Neural progenitor cell (in vitro differentiated cells): Measurements from ENCODE around the gene CKLF. TPM values are rescaled to one million over a fixed set of nuclear protein-coding genes. Genes with fewer than 3 reads are reported as not detected.

Experiments used
- DNase-seq: peaks from one replicate; pipeline ENCODE4 v3.0.0-alpha.2; 2016; ENCODE audit warnings: low spot score
- H2AFZ ChIP-seq: fragments of 200-600 bp; sonication (generic); replicated peaks from 2 replicates; pipeline ENCODE4 v1.6.1; 2016; ENCODE audit warnings: antibody characterized with exemption
- H3F3A ChIP-seq: fragments of 200-600 bp; sonication (generic); 2 replicates; pipeline ENCODE4 v1.6.1; 2016; ENCODE audit warnings: antibody characterized with exemption, low read depth
- H3K27ac ChIP-seq: fragments of 200-600 bp; sonication (generic); 2 replicates; pipeline ENCODE4 v1.5.1; 2016; ENCODE audit warnings: mild to moderate bottlenecking
- H3K27me3 ChIP-seq: fragments of 200-600 bp; sonication (generic); 2 replicates; pipeline ENCODE4 v1.6.1; 2016; ENCODE audit warnings: mild to moderate bottlenecking, moderate library complexity
- H3K36me3 ChIP-seq: fragments of 200-600 bp; sonication (generic); 2 replicates; pipeline ENCODE4 v1.5.1; 2016
- H3K4me1 ChIP-seq: fragments of 200-600 bp; sonication (generic); 2 replicates; pipeline ENCODE4 v1.6.1; 2016; ENCODE audit warnings: mixed run types
- H3K4me2 ChIP-seq: fragments of 200-600 bp; sonication (generic); 2 replicates; pipeline ENCODE4 v1.6.1; 2016
- H3K4me3 ChIP-seq: fragments of 200-600 bp; sonication (generic); 2 replicates; pipeline ENCODE4 v1.5.1; 2016
- H3K79me2 ChIP-seq: fragments of 200-600 bp; sonication (generic); 2 replicates; pipeline ENCODE4 v1.6.1; 2016; ENCODE audit warnings: low read depth
- H3K9ac ChIP-seq: fragments of 200-600 bp; sonication (generic); 2 replicates; pipeline ENCODE4 v1.6.1; 2016
- H3K9me3 ChIP-seq: fragments of 200-600 bp; sonication (generic); 2 replicates; pipeline ENCODE4 v1.5.1; 2016; ENCODE audit warnings: low read depth
- H4K20me1 ChIP-seq: fragments of 200-600 bp; sonication (generic); 2 replicates; pipeline ENCODE4 v1.6.1; 2016; ENCODE audit warnings: low read depth
- H3K27ac Mint-ChIP-seq: 3 replicates; pipeline ENCODE4 v1.8.0; 2021; ENCODE audit warnings: mixed read lengths
- H3K27me3 Mint-ChIP-seq: 2 replicates; pipeline ENCODE4 v1.8.0; 2022; ENCODE audit warnings: low read depth, mild to moderate bottlenecking, inconsistent platforms, moderate library complexity, mixed read lengths; ENCODE audit not compliant: insufficient read depth
- H3K36me3 Mint-ChIP-seq: 3 replicates; pipeline ENCODE4 v1.8.0; 2021; ENCODE audit warnings: mixed read lengths
- H3K4me1 Mint-ChIP-seq: 3 replicates; pipeline ENCODE4 v1.8.0; 2021; ENCODE audit warnings: mixed read lengths
- H3K4me3 Mint-ChIP-seq: 3 replicates; pipeline ENCODE4 v1.8.0; 2021; ENCODE audit warnings: mild to moderate bottlenecking, moderate library complexity, mixed read lengths
- H3K9me3 Mint-ChIP-seq: 3 replicates; pipeline ENCODE4 v1.8.0; 2020; ENCODE audit warnings: mixed read lengths
- CTCF ChIP-seq: fragments of 200-600 bp; sonication (generic); IDR thresholded peaks from 2 replicates; pipeline ENCODE4 v1.5.1; 2017; ENCODE audit warnings: antibody characterized with exemption, mild to moderate bottlenecking
- EZH2 ChIP-seq: fragments of 200-600 bp; sonication (generic); IDR thresholded peaks from 2 replicates; pipeline ENCODE4 v1.6.1; 2017; ENCODE audit warnings: antibody characterized with exemption, mild to moderate bottlenecking, moderate library complexity
- EZH2phosphoT487 ChIP-seq: fragments of 200-600 bp; sonication (generic); IDR thresholded peaks from 2 replicates; pipeline ENCODE4 v1.6.1; 2017; ENCODE audit warnings: antibody characterized with exemption
- total RNA-seq: library from RNA; depleted of rRNA; stranded (reverse); fragments of >200 nt; gene quantifications from 2 replicates; pipeline ENCODE4 v1.2.3, GENCODE V29; 2015; ENCODE audit warnings: low replicate concordance

CKLF gene
- total RNA-seq, result 33.3 and 38.6 TPM in 2 replicates

GRCh38 chr16:66552286-66553177 lies at the start of gene CKLF:
Gene CKLF (plus strand): TSS chr16:66552576. CDS start chr16:66552716, 140 bp downstream.
- H2AFZ ChIP-seq, result peak within 1 kb of the TSS; percentile 99
- H3K79me2 ChIP-seq, result peaks cover 12% of the 10 kb centered on the region
- peak within 1 kb of the TSS; percentile 41 for H3K4me3 ChIP-seq
- H3K4me1 ChIP-seq, result peaks cover 15% of the 10 kb centered on the region
- TF ChIP-seq EZH2phosphoT487 (no peak), CTCF (no peak), EZH2 (no peak)
- Mint-ChIP-seq H3K4me1 (peaks cover 33% of the 10 kb centered on the region), H3K27me3 (peaks cover 12% of the 10 kb centered on the region), H3K4me3 (peak within 1 kb of the TSS; percentile 82), H3K9me3 (peaks cover 5% of the 10 kb centered on the region), H3K36me3 (peaks cover 18% of the 10 kb centered on the region), H3K27ac (peak within 1 kb of the TSS; percentile 78)
- H4K20me1 ChIP-seq, result no peaks in the 10 kb centered on the region
- no peak within 1 kb of the TSS for H3K27ac ChIP-seq
- peaks cover 29% of the 10 kb centered on the region for H3F3A ChIP-seq
- no peaks in the 10 kb centered on the region for H3K36me3 ChIP-seq
- H3K27me3 ChIP-seq, result peaks cover 13% of the 10 kb centered on the region
- H3K4me2 ChIP-seq, result peak within 1 kb of the TSS; percentile 79
- no peaks in the 10 kb centered on the region for H3K9me3 ChIP-seq
- H3K9ac ChIP-seq, result no peak within 1 kb of the TSS
- DNase-seq, result peak; percentile 91

- TF ChIP-seq EZH2phosphoT487 (no peak), CTCF (no peak), EZH2 (no peak)
- peaks cover 3% of the 10 kb centered on the region for H3K4me1 Mint-ChIP-seq
- Histone ChIP-seq H3K4me3 (no peak overlapping the region), H3K4me2 (no peak overlapping the region), H4K20me1 (no peaks in the 10 kb centered on the region), H3K4me1 (no peaks in the 10 kb centered on the region), H3K27ac (no peak overlapping the region), H2AFZ (no peak overlapping the region), H3K9me3 (no peaks in the 10 kb centered on the region), H3F3A (no peaks in the 10 kb centered on the region), H3K27me3 (no peaks in the 10 kb centered on the region), H3K79me2 (no peaks in the 10 kb centered on the region), H3K9ac (no peak overlapping the region), H3K36me3 (no peaks in the 10 kb centered on the region)
- H3K9me3 Mint-ChIP-seq, result peaks cover 6% of the 10 kb centered on the region
- no peak for DNase-seq
- no peak overlapping the region for H3K27ac Mint-ChIP-seq
- no peak overlapping the region for H3K4me3 Mint-ChIP-seq
- peaks cover 3% of the 10 kb centered on the region for H3K36me3 Mint-ChIP-seq
- H3K27me3 Mint-ChIP-seq, result peaks cover 6% of the 10 kb centered on the region
Measured at GRCh38 chr16:66503030-66503429, 49.3 kb upstream of the CKLF start.

GRCh38 chr16:66503612-66504011 lies 48.8 kb upstream of the CKLF start:
- H3K4me1 ChIP-seq, result no peaks in the 10 kb centered on the region
- H3K9ac ChIP-seq, result no peak overlapping the region
- no peaks in the 10 kb centered on the region for H3F3A ChIP-seq
- no peak overlapping the region for H3K4me2 ChIP-seq
- no peaks in the 10 kb centered on the region for H3K9me3 ChIP-seq
- peaks cover 4% of the 10 kb centered on the region for H3K9me3 Mint-ChIP-seq
- peaks cover 3% of the 10 kb centered on the region for H3K4me1 Mint-ChIP-seq
- H3K36me3 ChIP-seq, result no peaks in the 10 kb centered on the region
- TF ChIP-seq EZH2 (no peak), EZH2phosphoT487 (no peak), CTCF (no peak)
- no peak for DNase-seq
- H3K27me3 ChIP-seq, result no peaks in the 10 kb centered on the region
- no peak overlapping the region for H2AFZ ChIP-seq
- peaks cover 3% of the 10 kb centered on the region for H3K36me3 Mint-ChIP-seq
- H3K27ac ChIP-seq, result no peak overlapping the region
- no peaks in the 10 kb centered on the region for H4K20me1 ChIP-seq
- no peaks in the 10 kb centered on the region for H3K79me2 ChIP-seq
- no peak overlapping the region for H3K27ac Mint-ChIP-seq
- H3K4me3 ChIP-seq, result no peak overlapping the region
- H3K4me3 Mint-ChIP-seq, result no peak overlapping the region
- peaks cover 6% of the 10 kb centered on the region for H3K27me3 Mint-ChIP-seq
